ENCODE data around the gene DAZAP2.

DNA sequence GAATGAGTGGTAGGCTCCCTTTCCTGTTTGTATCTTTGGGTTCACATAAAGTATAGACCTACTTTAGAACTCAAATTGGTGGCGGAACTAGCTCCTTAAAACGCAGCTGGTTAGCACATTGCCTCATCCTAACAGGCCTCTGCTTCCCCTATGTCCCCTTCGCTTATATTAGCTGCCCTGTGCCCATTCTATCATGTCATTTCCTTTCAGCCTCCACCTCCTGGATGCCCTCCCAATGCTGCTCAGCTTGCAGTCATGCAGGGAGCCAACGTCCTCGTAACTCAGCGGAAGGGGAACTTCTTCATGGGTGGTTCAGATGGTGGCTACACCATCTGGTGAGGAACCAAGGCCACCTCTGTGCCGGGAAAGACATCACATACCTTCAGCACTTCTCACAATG is 3.5 kb downstream of the DAZAP2 start:
- TF ChIP-seq EZH2 (optimal IDR thresholded peaks at IDR 0.05; ENCODE audit: low read depth, low read length) = no peak
- TF ChIP-seq, protein P1, sequence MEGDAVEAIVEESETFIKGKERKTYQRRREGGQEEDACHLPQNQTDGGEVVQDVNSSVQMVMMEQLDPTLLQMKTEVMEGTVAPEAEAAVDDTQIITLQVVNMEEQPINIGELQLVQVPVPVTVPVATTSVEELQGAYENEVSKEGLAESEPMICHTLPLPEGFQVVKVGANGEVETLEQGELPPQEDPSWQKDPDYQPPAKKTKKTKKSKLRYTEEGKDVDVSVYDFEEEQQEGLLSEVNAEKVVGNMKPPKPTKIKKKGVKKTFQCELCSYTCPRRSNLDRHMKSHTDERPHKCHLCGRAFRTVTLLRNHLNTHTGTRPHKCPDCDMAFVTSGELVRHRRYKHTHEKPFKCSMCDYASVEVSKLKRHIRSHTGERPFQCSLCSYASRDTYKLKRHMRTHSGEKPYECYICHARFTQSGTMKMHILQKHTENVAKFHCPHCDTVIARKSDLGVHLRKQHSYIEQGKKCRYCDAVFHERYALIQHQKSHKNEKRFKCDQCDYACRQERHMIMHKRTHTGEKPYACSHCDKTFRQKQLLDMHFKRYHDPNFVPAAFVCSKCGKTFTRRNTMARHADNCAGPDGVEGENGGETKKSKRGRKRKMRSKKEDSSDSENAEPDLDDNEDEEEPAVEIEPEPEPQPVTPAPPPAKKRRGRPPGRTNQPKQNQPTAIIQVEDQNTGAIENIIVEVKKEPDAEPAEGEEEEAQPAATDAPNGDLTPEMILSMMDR (IDR thresholded peaks at IDR 0.05; ENCODE audit: low read length) = no peak
